ENCODE data around the gene USP34.
"Not testable (repeated sequence)": the region's sequence is repeated elsewhere in the genome, so short reads cannot be mapped to it uniquely, and the experiment has no call there.

Gene USP34

GRCh38 chr2:61148091-61148490, 322.8 kb downstream of the USP34 start:
- H3K27ac ChIP-seq (ENCODE audit: low read depth in 2 of 2, low read length in 2 of 2); H3K9me3 ChIP-seq (ENCODE audit: control insufficient read depth in 2 of 2, low read length in 2 of 2); H3K27me3 ChIP-seq (ENCODE audit: control insufficient read depth in 2 of 2, insufficient read depth in 2 of 2, low read length in 2 of 2); H3K4me1 ChIP-seq (ENCODE audit: control insufficient read depth in 2 of 2, insufficient read depth in 2 of 2, low read length in 2 of 2); H3K9ac ChIP-seq (ENCODE audit: low read depth in 1 of 2, low read length in 2 of 2); H3K4me3 ChIP-seq (ENCODE audit: low read length in 2 of 2); H3K36me3 ChIP-seq (ENCODE audit: control insufficient read depth in 2 of 2, insufficient read depth in 2 of 2, low read length in 2 of 2): not testable (repeated sequence)

- Histone ChIP-seq H3K4me1 (ENCODE audit: control insufficient read depth in 2 of 2, insufficient read depth in 2 of 2, low read length in 2 of 2) (no peaks in the 10 kb centered on the region), H3K9ac (ENCODE audit: low read depth in 1 of 2, low read length in 2 of 2) (no peak overlapping the region), H3K27me3 (ENCODE audit: control insufficient read depth in 2 of 2, insufficient read depth in 2 of 2, low read length in 2 of 2) (no peaks in the 10 kb centered on the region), H3K27ac (ENCODE audit: low read depth in 2 of 2, low read length in 2 of 2) (no peak overlapping the region), H3K36me3 (ENCODE audit: control insufficient read depth in 2 of 2, insufficient read depth in 2 of 2, low read length in 2 of 2) (no peaks in the 10 kb centered on the region), H3K9me3 (ENCODE audit: control insufficient read depth in 2 of 2, low read length in 2 of 2) (no peaks in the 10 kb centered on the region), H3K4me3 (ENCODE audit: low read length in 2 of 2) (no peak overlapping the region)
Observed at GRCh38 chr2:61145990-61146389, 324.9 kb downstream of the USP34 start.

DNA sequence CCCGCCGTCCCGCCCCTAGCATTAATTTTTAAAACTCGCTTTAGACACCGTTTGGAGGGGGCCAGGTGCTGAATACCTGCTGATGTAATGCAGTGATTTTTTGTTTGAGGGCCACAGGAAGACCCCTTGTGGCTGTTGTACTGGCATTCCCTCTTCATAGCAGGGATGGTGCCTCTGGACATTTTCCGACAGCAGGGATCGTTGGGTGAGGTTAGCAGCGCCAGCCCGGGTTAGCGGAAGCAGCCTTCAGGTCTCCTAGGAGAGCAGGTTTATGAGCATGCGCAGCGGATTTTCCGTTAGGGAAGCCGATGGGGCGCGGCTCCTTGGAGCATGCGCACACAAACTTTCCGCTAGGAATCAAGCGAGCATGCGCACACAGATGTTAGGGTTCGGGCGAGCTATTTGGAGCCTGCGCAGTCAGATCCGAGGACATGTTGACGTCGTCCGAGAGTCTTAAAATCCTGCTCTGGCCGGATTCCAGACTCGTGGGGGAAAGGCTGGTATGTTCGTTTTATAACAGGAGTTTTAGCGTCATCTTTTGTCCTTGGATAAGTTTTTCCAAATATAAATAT, 326.1 kb downstream of the USP34 start:
- peak overlapping the region; percentile 68 to 82 for H3K4me3 ChIP-seq (ENCODE audit: low read length in 2 of 2)
- H3K9ac ChIP-seq (ENCODE audit: low read depth in 1 of 2, low read length in 2 of 2) = peak overlapping the region; percentile 64 to 66
- H3K36me3 ChIP-seq (ENCODE audit: control insufficient read depth in 2 of 2, insufficient read depth in 2 of 2, low read length in 2 of 2) = no peaks in the 10 kb centered on the region
- H3K9me3 ChIP-seq (ENCODE audit: control insufficient read depth in 2 of 2, low read length in 2 of 2) = no peaks in the 10 kb centered on the region
- H3K27ac ChIP-seq (ENCODE audit: low read depth in 2 of 2, low read length in 2 of 2) = peak overlapping the region; percentile 54 to 61
- no peaks in the 10 kb centered on the region for H3K27me3 ChIP-seq (ENCODE audit: control insufficient read depth in 2 of 2, insufficient read depth in 2 of 2, low read length in 2 of 2)
- no peaks in the 10 kb centered on the region for H3K4me1 ChIP-seq (ENCODE audit: control insufficient read depth in 2 of 2, insufficient read depth in 2 of 2, low read length in 2 of 2)

- Histone ChIP-seq H3K27ac (ENCODE audit: low read depth in 2 of 2, low read length in 2 of 2) (no peak overlapping the region), H3K9ac (ENCODE audit: low read depth in 1 of 2, low read length in 2 of 2) (no peak overlapping the region), H3K4me1 (ENCODE audit: control insufficient read depth in 2 of 2, insufficient read depth in 2 of 2, low read length in 2 of 2) (no peaks in the 10 kb centered on the region)
Observed at GRCh38 chr2:61141151-61141550, 329.7 kb downstream of the USP34 start.

DNA sequence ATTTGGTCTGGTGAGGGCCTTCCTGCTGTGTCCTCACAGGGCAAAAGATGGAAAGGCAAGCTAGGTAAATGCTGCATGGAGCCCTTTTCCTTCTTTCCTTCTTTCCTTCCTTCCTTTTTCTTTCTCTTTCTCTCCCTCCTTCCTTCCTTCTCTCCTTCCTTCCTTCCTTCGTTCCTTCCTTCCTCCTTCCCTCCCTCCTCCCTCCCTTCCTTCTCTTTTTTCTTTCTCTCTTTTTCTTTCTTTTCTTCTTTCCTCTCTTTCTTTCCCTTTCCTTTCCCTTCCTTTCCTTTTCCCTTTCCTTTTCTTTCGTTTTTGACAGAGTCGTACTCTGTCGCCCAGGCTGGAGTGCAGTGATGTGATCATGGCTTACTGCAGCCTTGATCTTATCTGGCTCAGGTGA, 332.0 kb downstream of the USP34 start:
- Histone ChIP-seq H3K4me3 (ENCODE audit: low read length in 2 of 2) (no peak overlapping the region), H3K36me3 (ENCODE audit: control insufficient read depth in 2 of 2, insufficient read depth in 2 of 2, low read length in 2 of 2) (no peaks in the 10 kb centered on the region), H3K9me3 (ENCODE audit: control insufficient read depth in 2 of 2, low read length in 2 of 2) (no peaks in the 10 kb centered on the region)

More at GRCh38 chr2:61141151-61141550, 329.7 kb downstream of the USP34 start:
- no peaks in the 10 kb centered on the region for H3K27me3 ChIP-seq (ENCODE audit: control insufficient read depth in 2 of 2, insufficient read depth in 2 of 2, low read length in 2 of 2)
- H3K9me3 ChIP-seq (ENCODE audit: control insufficient read depth in 2 of 2, low read length in 2 of 2) = no peaks in the 10 kb centered on the region
- no peak overlapping the region for H3K4me3 ChIP-seq (ENCODE audit: low read length in 2 of 2)
- no peaks in the 10 kb centered on the region for H3K36me3 ChIP-seq (ENCODE audit: control insufficient read depth in 2 of 2, insufficient read depth in 2 of 2, low read length in 2 of 2)

More for the DNA sequence above, 332.0 kb downstream of the USP34 start:
- no peaks in the 10 kb centered on the region for H3K27me3 ChIP-seq (ENCODE audit: control insufficient read depth in 2 of 2, insufficient read depth in 2 of 2, low read length in 2 of 2)
- H3K27ac ChIP-seq (ENCODE audit: low read depth in 2 of 2, low read length in 2 of 2) = no peak overlapping the region
- H3K9ac ChIP-seq (ENCODE audit: low read depth in 1 of 2, low read length in 2 of 2) = no peak overlapping the region
- no peaks in the 10 kb centered on the region for H3K4me1 ChIP-seq (ENCODE audit: control insufficient read depth in 2 of 2, insufficient read depth in 2 of 2, low read length in 2 of 2)
